DMS 273 (cell line): ENCODE measurements around the gene ZNF101.
A peak's percentile ranks its signal among the peaks of the same experiment; 100 is the strongest.

Experiments
- DNase-seq: peaks from one replicate; lab custom pipeline; 2025; ENCODE audit not compliant: unreplicated experiment; lab: John Stamatoyannopoulos, UW

ZNF101 gene

DNA sequence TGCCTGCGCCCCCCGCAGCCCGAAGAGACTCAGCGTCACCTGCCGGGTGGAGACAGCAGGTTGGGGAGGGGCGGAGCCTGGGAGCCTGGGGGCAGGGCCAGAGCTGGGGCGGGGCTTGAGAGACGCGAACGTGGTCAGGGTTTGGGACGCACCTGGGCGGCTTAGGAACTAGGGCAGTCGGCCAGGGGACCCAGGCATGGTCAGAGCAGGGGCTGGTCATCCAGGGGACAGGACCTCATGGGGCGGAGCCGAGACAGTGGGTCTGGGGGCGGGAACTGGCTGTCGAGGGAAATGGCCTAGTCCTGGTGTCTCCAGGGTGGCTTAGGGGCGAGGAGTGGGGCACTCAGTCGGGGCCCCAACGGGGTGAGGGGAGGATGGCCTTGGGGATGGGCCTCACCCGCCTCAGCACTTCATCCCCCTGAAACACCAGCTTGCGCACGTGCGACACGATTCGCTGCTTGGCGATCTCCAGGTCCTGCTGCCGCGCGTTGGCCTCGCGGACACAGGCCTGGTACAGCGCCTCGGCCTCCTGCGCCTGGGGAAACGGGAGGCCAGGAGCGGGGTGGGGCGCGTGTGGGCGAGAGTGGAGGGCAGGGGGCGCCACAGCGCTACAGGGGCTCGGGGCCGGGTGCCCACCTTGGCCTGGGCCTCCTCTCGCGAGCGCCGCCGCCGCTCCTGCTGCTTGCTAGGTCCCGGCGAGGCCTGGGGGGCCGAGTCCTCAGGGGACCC, 31.0 kb upstream of the ZNF101 start:
- no peak for DNase-seq

DNA sequence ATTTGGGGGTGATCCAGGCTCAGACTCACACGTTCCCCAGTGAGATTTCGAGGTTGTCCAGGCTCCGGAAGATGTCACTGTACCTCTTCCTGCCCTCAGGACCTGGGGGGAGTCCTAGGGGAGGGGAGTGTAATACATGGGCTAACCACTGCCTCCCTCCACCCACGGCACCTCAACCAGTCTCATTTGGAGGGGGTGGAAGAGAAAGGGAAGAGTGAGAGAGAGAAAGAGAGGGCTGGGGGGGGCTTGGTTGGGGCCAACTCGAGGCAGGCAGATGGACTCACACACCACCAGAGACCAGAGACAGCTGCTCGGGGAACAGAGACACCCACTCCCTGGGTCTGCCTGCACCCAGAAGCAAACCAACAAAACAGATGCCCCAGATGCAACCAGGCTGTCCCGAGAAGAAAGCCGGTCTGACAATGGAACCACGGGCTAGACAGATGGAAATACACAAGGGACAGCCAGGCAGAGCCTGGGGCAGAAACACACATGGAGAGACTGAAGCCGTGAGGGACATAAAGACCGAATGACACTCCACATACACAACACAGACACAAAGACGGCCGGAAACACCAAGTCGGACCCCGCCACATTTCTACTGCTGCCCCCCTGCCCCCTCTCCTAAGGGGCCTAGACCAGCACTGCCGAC, 26.0 kb upstream of the ZNF101 start:
- peak; percentile 82 for DNase-seq

DNA sequence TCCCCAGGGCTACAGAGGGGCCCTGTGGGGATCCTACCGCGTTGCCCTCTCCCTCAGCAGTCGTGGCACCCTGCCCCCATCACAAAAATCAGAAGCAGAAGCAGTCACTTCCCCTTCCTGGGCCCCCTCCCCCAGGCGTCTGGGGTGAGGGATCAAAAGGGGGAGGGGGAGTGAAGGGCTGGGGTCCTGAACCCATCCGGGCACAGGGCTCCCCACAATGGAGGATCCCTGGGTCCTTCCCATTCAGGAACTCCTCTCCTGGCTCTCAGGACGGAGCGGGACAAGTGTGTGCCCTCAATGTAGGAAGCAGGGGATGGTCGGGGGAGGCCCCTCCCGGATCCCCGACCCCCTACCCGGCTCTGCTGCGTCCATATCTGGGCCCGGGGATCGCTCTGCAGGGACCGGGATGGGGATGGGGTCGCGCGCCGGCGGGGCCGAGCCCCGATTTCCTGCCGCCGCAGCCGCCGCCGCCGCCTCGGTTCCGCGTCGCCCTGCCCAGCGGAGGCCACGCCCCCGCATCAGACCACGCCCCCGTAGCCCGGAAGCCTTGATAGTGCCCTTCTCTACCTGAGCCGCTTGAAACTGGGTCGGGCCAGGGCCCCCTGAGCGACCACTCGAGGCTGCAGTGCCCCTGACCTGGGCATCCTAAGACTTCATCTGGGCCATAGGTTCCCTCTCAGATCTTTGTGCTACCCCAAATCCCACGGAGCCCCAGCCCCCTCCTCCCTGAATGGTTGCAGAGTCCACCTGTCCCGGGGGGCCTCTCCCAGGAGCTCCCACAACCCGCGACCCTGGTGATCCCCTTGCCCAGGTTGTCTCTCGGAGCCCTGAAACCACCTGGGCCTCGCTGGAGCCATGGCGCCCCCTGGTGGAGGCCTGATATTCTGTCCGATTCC, 25.2 kb upstream of the ZNF101 start, which contains the start of gene GMIP:
Gene GMIP (minus strand): TSS at position 500 of the 896 bp plus-strand sequence. CDS start 128 bp downstream, at position 372.
- peak; percentile 86 for DNase-seq

DNA sequence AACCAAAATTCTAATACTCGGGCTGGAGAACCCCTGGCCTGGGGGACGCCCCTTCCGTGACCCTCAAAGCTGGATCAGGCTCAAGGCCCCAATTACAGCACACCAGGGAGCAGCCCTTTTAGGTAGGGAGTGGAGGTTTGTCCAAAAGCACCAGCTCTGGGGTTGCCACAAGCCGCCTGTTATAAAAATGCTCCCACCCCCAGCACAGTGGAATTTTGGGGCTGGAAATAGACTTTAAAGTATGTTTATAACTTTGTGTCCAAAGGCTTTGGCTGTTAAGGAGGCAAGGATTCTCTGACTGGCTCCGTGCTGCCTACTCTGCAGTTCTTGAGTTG, 24.6 kb upstream of the ZNF101 start:
- DNase-seq = no peak

DNA sequence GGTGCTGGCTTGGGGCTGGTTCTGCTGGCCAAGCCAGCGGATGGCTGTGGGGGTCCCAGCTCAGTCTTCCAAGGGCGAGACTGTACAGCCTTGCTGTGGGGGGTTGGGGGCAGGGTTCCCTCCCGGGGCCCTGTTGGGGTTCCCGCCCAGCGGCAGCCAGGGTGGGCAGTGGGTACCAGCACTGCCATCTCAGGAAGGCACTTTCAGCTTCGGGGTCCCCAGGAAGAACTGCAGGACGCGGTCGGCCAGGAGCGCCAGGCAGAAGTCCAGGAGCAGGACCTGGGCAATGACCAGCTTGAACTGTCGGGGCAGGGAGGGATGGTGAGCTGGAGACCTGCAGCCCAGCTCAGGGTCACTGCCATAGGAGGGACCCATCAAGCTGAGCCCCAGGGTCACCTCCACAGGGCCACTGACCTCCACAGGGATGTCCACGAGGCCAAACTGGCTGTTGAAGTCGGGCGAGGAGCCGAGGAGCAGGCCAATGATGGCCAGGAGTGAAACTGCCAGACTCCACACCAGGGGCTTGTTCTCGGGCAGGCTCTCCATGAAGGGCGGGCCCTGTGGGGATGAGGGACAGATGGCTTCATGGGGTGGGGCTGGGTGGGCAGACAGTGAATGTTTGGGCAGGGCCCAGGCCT, 23.3 kb upstream of the ZNF101 start:
- DNase-seq = no peak

DNA sequence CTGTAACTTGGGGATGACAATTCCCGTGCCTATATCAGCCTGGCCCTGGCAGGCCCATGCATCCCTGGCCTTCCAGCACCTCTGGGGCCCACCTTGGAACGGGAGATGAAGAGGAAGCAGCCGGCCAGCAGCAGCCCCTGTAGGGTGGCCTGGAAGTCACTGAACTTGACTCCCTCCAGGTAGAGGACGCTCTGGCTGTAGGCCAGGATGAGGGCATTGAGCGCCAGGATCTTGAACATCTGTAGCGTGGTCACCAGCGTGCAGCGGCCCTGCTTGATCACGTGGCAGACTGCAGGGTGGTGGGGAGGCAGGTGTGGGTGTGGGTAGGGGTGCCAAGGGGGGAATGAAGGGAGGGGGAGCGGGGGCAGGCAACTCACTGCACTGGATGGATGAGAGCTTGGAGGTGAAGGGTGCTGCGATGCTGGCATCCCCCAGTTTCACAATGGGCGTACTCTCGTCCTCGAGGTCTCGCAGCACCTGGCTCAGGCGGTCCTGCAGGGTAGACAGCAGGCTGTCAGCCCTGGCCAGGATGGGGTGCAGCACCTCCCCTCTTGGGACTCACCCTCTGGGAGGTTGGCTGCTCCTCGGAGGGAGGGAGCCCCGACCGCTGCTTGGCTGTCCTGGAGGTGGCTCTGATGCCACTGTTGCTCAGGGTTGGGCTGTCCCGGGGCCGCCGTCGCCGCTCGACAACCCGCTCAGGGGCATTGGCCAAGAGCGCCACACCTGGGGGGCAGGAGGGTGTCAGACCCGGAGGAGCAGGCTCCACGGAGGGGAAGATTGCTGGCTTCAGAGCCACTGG, 21.4 kb upstream of the ZNF101 start:
- DNase-seq = no peak

DNA sequence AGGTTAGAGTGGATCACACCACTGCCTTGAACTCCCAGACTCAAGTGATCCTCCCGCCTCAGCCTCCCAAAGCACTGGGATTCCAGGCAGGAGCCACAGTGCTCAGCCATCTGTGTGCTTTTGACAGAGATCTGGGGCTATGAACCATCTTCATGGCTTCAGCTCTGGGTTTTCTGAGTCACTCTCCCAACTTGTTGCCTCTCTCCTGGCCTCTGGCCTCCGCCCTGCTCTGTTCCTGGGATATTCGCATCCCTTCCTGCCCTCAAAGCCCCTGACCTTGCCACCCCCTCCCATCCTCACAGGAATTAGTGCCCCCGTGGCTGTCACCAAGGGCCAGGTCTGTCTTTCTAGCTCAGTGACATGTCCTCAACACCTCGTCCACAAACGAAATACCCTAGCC, 19.5 kb upstream of the ZNF101 start:
- no peak for DNase-seq

DNA sequence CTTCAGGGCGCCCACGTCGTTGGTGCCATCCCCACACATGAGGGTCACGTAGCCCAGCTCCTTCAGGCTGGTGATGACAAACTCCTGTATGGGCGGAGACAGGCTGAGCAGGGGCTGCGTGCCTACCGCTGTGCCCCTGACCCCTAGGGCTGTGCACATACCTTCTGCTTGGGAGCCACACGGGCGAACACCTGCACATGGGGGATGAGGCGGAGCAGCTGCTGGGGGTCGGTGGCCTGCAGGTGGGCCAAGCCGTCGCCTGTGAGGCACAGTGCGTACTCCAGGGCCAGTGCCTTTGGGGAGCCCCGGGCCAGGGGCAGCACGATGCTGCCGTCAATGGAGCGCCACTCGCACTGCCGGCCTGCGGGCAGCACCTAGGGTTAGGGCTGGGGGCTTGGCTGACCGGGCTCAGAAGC, 19.1 kb upstream of the ZNF101 start:
- no peak for DNase-seq

DNA sequence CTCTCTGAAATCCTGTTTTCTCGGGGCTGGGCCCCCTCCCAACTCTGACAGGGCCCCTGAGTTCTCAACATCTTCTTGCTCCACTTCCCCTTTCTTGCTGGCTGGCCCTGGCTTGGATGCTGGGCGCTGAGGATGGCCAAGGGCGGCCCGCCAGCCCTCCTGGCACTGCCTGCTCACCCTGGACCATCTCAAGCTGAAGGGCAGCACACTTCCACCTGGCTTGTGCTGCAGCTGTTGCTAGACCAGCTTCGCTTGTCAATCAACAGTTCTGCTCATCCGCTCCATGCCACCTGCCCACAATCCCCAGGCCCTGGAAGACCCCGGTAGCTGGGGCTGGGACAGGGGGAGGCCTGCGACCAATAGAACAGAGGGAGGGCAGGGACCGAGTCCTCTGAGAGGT, 18.3 kb upstream of the ZNF101 start:
- DNase-seq = no peak

DNA sequence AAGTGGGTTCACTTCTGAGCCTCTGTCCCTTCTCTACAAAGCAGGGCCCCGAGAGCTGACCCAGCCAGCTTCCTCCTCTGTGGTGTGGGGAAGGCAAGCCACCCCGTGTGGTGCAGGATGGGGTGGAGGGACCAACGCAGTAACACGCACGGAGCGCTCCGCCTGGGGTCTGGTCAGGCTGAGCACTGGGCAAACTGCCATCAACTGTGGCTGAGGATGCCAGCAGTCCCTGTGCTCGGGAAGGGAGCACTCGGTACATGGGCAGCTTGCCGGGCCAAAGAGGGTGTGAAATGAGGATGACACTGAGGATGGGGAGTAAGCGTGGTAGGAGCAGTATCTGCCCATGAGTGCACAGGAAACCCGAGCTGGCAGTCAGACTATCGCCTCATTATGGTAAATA, 17.6 kb upstream of the ZNF101 start:
- no peak for DNase-seq

DNA sequence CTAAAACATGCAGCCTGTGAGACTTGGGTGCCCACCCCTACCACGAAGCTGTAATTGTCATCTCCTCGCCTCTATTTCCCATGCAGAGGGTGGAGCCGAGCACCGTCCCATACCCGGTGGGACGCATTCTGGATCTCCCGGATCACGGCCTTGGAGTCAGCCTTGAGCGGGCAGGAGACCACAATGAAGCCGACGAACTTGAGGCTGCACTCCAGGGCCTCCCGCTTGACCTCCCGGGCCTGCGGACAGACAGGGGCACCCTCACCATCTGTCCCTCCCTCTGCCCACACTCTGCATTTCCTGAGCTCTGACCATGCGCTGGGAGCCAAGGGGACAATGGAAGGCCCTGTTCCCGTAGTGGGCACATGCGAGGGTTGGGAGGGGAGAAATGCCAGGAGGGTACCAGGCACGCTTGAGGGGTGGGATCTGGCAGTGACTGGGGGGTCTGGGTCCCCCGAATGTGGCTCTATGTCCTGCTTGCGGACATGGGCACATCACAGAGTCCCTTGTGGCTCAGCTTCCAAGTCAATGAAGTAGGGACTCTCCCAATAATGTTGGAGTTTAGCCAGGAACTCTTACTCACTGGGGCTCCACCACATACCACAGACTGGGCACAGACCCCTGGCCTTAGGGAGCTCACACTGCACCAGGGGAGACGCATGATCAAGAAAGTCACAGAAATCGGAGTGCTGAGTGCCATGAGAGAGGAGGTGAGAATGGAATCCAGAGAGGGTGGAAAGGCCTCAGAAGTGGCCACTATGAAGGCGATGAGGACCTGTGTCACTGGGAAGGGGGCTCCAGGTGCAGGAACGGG, 15.9 kb upstream of the ZNF101 start:
- DNase-seq = no peak

DNA sequence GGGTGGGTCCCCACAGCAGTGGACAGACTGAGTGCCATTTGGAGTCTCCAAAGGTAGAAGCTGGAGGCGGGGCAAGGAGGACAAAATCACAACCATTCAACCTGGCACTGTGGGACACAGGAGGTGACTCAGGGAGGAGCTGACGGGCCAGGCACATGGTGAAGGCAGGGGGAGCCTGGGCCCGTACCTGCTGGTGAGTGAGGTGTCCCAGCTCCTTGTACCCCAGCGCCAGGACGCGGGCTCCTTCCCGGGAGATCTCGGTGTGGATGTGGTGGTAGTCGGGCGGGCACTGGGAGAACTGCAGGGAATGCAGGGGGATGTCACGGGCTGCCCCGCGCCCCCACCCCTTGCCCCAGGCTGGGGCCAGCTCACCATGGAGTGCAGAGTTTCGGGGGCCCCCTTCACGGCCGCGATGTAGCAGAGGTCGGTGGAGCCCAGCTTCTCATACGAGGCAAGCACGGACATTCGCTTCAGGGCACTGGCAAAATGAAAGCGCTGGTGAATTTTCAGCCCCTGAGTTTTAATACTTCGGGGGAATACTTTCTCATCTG, 15.0 kb upstream of the ZNF101 start:
- DNase-seq = no peak

DNA sequence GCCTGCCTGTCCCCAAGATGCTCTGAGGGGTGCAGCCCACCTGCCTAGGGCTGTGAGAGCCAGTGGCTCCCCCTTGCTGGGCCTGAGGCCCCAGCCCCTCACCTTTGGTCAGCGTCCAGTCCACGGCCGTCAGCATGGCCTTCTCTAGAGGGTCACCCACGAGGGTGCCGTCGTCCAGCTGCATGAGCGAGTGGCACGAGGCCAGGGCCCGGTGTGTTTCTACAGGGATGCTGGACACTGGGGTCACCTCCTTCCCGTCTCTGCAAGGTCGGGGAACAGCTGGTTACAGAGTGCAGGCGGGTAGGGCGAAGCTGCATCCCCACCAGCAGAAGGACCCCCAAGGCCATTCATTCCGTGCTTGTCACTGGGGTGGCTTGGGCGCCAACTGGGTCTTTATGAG, 14.2 kb upstream of the ZNF101 start:
- DNase-seq = no peak

DNA sequence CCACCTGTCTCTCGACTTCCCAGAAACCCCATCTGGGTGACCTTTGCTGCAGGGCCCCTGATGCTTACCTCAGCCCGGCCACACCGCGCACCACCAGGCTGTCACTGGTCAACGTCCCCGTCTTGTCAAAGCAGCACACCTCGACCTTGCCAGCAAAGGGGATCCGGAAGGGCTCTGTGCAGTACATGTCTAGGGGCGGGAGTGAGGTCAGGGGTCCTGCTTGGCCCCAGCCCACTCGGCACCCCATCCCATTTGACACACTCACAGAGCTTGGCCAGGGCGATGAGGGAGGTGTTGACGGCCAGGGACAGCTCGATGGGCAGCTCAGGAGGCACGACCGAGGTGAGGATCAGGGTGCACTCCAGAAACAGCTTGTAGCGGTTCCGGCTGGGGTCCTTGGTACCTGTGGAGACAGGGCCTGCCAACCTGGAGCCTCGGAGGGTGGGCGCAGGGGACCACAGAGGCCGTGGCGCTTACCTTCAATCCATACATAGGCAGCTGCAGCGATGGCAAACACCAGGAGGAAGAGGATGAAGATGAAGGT, 13.5 kb upstream of the ZNF101 start:
- no peak for DNase-seq

DNA sequence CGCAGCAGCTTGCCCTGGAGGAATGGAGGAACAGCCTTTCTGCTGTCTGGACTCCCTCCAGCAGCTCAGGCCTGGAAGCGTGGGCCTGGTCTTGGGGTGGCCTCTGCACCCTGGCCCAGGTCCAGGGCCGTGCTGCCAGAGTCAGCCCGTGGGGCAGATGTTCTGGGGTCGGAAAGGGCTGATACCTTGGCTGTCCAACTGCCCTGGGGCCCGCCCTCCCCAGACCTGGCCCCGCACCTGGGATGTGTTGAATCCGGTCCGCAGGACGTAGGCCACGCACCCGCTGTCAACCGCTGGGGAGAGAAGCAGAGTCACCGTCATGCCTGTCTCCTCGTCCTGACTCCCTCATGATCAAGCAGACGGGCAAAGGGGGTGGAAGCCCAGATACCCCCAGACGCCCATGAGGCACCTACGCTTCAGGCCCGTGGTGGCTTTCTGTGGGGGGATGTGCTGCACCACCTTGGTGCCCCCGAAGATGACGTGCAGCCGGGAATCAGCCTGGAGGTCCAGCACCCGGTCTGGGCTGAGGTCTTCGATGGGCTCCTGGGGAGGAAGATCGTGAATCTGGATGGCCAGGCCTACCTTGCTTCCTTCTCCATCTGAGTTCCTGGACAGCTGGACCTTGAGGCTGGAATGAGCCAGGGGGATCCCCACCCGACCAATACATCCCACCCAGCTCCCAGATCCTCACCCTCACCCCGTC, 12.8 kb upstream of the ZNF101 start:
- no peak for DNase-seq

DNA sequence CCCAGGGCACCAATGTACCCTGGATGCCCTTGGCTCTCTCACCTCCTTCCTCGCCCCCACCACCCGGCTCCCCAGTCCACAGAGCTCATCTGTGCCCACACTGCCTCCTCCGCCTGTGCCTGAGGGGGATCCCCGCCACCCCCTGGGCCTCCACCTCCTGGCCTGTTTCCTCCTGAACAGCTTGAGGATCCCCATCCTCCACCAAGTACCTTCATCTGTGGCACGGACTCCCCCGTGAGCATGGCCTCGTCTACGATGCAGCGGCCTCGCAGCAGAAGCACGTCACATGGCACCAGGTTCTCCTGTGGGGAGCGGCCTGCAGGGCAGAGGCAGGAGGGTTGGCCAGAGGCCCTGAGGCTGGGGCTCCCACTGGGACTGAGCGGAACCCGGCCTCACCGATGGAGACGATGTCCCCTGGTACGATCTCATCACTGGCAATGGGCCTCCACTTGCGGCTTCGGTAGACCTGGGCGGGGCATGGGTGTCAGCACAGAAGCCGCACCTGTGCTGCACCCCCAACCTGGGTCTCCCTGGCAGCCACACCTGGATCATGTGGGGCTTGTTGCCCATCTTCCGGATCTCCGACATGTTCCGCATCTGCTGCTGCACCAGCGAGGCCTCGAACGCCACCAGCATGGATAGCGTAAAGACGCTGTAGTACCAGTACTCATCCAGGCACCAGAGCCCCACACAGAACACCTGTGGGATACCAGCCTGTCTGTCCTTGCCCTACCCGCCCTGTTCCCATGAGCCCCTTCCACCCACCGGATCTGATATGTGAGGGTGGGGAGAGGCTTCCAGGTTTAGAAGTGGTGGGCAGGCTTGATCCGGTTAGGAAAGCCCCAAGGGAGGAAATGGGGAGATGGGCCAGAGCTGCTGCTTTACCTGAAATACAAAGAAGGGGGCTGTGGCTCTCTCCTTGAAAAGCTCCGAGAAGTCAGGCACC, 11.9 kb upstream of the ZNF101 start:
- DNase-seq = no peak

DNA sequence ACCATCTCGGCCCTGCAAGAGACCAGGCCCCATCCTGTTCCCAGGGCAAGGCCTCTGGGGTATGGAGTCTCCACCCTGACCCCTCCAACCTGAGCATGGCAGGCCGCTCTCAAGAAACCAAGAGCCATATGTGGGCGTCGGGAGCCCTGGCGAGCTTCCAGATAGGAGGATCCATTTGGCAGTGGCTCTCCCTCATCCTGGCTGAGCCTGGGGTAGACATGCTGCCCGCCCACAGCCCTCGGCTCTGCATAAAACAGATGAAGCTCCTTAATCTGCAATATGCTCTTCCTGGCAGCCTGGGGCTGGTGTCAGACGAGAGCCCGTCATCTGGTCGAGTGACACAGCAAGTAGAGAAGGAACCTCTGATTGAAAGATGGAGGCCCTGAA, 11.2 kb upstream of the ZNF101 start:
- DNase-seq = peak; percentile 98
